K562 (cell line): ENCODE measurements around the gene MTHFR. TPM values are rescaled to one million over a fixed set of nuclear protein-coding genes. Genes with fewer than 3 reads are reported as not detected.

Source experiments
- BDP1 ChIP-seq: IDR thresholded peaks from 3 replicates; pipeline ENCODE4 v1.6.1; 2011; ENCODE audit not compliant: insufficient read length, insufficient read depth
- BRD4 ChIP-seq: fragments of 200-600 bp; sonication (generic); IDR thresholded peaks from 2 replicates; pipeline ENCODE4 v1.6.1; 2017; ENCODE audit warnings: inconsistent platforms
- CTBP1 ChIP-seq: fragments of 450-650 bp; IDR thresholded peaks from 2 replicates; pipeline ENCODE4 v1.6.1; 2016; ENCODE audit warnings: borderline replicate concordance
- DPF2 ChIP-seq: fragments of 450-650 bp; IDR thresholded peaks from 2 replicates; pipeline ENCODE4 v1.6.1; 2016
- ELK3 ChIP-seq: fragments of 450-650 bp; formaldehyde crosslinking; IDR thresholded peaks from 2 replicates; pipeline ENCODE4 v1.4.0; 2020; ENCODE audit warnings: mild to moderate bottlenecking
- EWSR1 ChIP-seq: fragments of 450-650 bp; IDR thresholded peaks from 2 replicates; pipeline ENCODE4 v1.6.1; 2018; ENCODE audit warnings: borderline replicate concordance, mild to moderate bottlenecking, low read depth, moderate library complexity; ENCODE audit not compliant: partially characterized antibody
- HMG20B ChIP-seq: fragments of 250-450 bp; sonication (Bioruptor Pico); IDR thresholded peaks from 2 replicates; pipeline ENCODE4 v1.5.0; 2021; ENCODE audit warnings: mild to moderate bottlenecking
- KLF1 ChIP-seq: fragments of 450-650 bp; IDR thresholded peaks from 2 replicates; pipeline ENCODE4 v1.6.1; 2016; ENCODE audit warnings: missing genetic modification characterization, missing compliant biosample characterization
- MAFG ChIP-seq: fragments of 450-650 bp; conservative IDR thresholded peaks from 2 replicates; pipeline ENCODE4 v1.6.1; 2016; ENCODE audit warnings: missing genetic modification characterization, missing compliant biosample characterization
- MTA2 ChIP-seq: fragments of 450-650 bp; IDR thresholded peaks from 2 replicates; pipeline ENCODE4 v1.6.1; 2016; ENCODE audit warnings: low read depth
- NFE2 ChIP-seq: IDR thresholded peaks from 2 replicates; pipeline ENCODE4 v1.6.1; 2014; ENCODE audit warnings: antibody characterized with exemption, low read depth
- NFE2L1 ChIP-seq: fragments of 450-650 bp; IDR thresholded peaks from 2 replicates; pipeline ENCODE4 v1.6.1; 2016; ENCODE audit warnings: missing genetic modification characterization, low read depth, mild to moderate bottlenecking, missing compliant biosample characterization, moderate library complexity, borderline replicate concordance
- NFRKB ChIP-seq: fragments of 450-650 bp; IDR thresholded peaks from 2 replicates; pipeline ENCODE4 v1.6.1; 2016; ENCODE audit warnings: low read depth
- NR2C2 ChIP-seq, 2 experiments: fragments of 200-800 bp in 1 of 2; sonication (Bioruptor generic) in 1 of 2; sonication (generic) in 1 of 2; formaldehyde crosslinking in 1 of 2; IDR thresholded peaks; 2 replicates each; pipeline versions ENCODE4 v1.6.1 to v1.8.0; 2016 to 2022; ENCODE audit warnings: mild to moderate bottlenecking in 1 of 2, missing compliant biosample characterization in 1 of 2, missing genetic modification characterization in 1 of 2, missing genetic modification reagents in 1 of 2
- NRF1 ChIP-seq, 2 experiments: fragments of 450-650 bp; IDR thresholded peaks in 1 of 2; conservative IDR thresholded peaks in 1 of 2; 2 replicates each; pipeline ENCODE4 v1.6.1; 2014; ENCODE audit warnings: mild to moderate bottlenecking in 2 of 2
- PRPF4 ChIP-seq: fragments of 200-400 bp; formaldehyde crosslinking; IDR thresholded peaks from one replicate; pipeline ENCODE4 v1.6.1; 2017; ENCODE audit warnings: low read length, low read depth, mild to moderate bottlenecking; ENCODE audit not compliant: insufficient read depth, poor library complexity, severe bottlenecking
- SLC30A9 ChIP-seq: fragments of 250-450 bp; sonication (Bioruptor Pico); IDR thresholded peaks from 2 replicates; pipeline ENCODE4 v1.8.0; 2022; ENCODE audit warnings: mild to moderate bottlenecking, moderate library complexity
- TFAP4 ChIP-seq: sonication (generic); formaldehyde crosslinking; IDR thresholded peaks from 2 replicates; pipeline ENCODE4 v1.8.0; 2022; ENCODE audit warnings: missing genetic modification reagents, mild to moderate bottlenecking, moderate library complexity, borderline replicate concordance
- XRCC3 ChIP-seq: fragments of 450-650 bp; IDR thresholded peaks from 2 replicates; pipeline ENCODE4 v1.6.1; 2017; ENCODE audit warnings: mild to moderate bottlenecking, moderate library complexity
- YBX1 ChIP-seq: fragments of 450-650 bp; IDR thresholded peaks from 2 replicates; pipeline ENCODE4 v1.7.1; 2016; ENCODE audit warnings: mild to moderate bottlenecking
- ZNF41 ChIP-seq: fragments of 250-450 bp; sonication (Bioruptor Pico); conservative IDR thresholded peaks from 2 replicates; pipeline ENCODE4 v1.4.0; 2020; ENCODE audit warnings: mild to moderate bottlenecking
- polyA plus RNA-seq, 8 experiments: library from polyadenylated mRNA; depleted of rRNA in 4 of 8; stranded (reverse) in 5 of 8; unstranded in 3 of 8; fragments of >200 nt; fragmentation: Nextera tagmentation in 2 of 8; fragmentation: Illumina TruSeq in 1 of 8; extraction: Ambion mirVana in 2 of 8; extraction: Trizol in 1 of 8; gene quantifications; 2 replicates each; pipeline versions ENCODE4 v1.2.1 to v1.2.3, GENCODE V29; 2011 to 2014; ENCODE audit warnings: inconsistent platforms in 1 of 8, missing spikeins in 1 of 8
- total RNA-seq, 7 experiments: library from RNA; depleted of rRNA in 6 of 7; stranded (reverse); fragments of >200 nt in 6 of 7; fragmentation: Illumina TruSeq in 2 of 7; extraction: Trizol in 2 of 7; gene quantifications; 2 replicates each; pipeline versions ENCODE4 v1.2.1 to v1.2.3, GENCODE V29; 2011 to 2021; ENCODE audit warnings: low replicate concordance in 1 of 7
- TF ChIP-seq, protein P1 (sequence below): fragments of 250-450 bp; sonication (Bioruptor Pico); IDR thresholded peaks from 2 replicates; pipeline ENCODE4 v1.9.0; 2021; ENCODE audit warnings: mild to moderate bottlenecking
- TF ChIP-seq, protein P2 (sequence below), 2 experiments: IDR thresholded peaks; 2 replicates each; pipeline ENCODE4 v1.6.1; 2012; ENCODE audit warnings: improper control_type of control experiment in 2 of 2, low read depth in 2 of 2, low read length in 2 of 2, borderline replicate concordance in 1 of 2

The MTHFR gene
- total and polyA plus RNA-seq, 9 of the 15 experiments (the other 6 are each of a cell fraction or from before 2014, with no cell fraction given): 5.0 to 104 (median 62.6) TPM

- TF ChIP-seq EWSR1: no peak
- no peak; the same call in none of the 2 replicates for TF ChIP-seq KLF1 (tag)
- no peak for TF ChIP-seq ELK3 (CRISPR knock-in tag)
- peak; percentile 92 for TF ChIP-seq MTA2
- TF ChIP-seq NR2C2 (CRISPR knock-in tag; IDR thresholded peaks at IDR 0.05): peak; percentile 45; the same call in 1 of the 2 replicates
- TF ChIP-seq NR2C2 (tag; IDR thresholded peaks at IDR 0.05): peak; percentile 94
- TF ChIP-seq MAFG (tag): peak; percentile 99
- TF ChIP-seq, protein P1, sequence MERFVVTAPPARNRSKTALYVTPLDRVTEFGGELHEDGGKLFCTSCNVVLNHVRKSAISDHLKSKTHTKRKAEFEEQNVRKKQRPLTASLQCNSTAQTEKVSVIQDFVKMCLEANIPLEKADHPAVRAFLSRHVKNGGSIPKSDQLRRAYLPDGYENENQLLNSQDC (CRISPR knock-in tag): no peak
- TF ChIP-seq CTBP1: peak; percentile 58
- TF ChIP-seq ZNF41 (CRISPR knock-in tag): no peak; the same call in 1 of the 2 replicates
- TF ChIP-seq SLC30A9 (CRISPR knock-in tag): no peak
- peak; percentile 76; the same call in 1 of the 2 replicates for TF ChIP-seq HMG20B (CRISPR knock-in tag)
- TF ChIP-seq YBX1: no peak
- peak; percentile 87 for TF ChIP-seq NFE2
- TF ChIP-seq TFAP4 (CRISPR knock-in tag): peak; percentile 79
- TF ChIP-seq PRPF4: no peak
- TF ChIP-seq BDP1: no peak
- peak; percentile 95 for TF ChIP-seq DPF2
- TF ChIP-seq NFRKB: peak; percentile 83
- peak in 1 of 2 experiments; percentile 32; a peak in 2 of 4 replicates for TF ChIP-seq NRF1 (conservative IDR thresholded peaks at IDR 0.05 in 1 of 2, IDR thresholded peaks at IDR 0.05 in 1 of 2)
- TF ChIP-seq NFE2L1 (tag): peak; percentile 54; the same call in 1 of the 2 replicates
- TF ChIP-seq BRD4: 0 out of 2 replicates have a peak, but pooled peaks have one; percentile 85
- TF ChIP-seq, protein P2, sequence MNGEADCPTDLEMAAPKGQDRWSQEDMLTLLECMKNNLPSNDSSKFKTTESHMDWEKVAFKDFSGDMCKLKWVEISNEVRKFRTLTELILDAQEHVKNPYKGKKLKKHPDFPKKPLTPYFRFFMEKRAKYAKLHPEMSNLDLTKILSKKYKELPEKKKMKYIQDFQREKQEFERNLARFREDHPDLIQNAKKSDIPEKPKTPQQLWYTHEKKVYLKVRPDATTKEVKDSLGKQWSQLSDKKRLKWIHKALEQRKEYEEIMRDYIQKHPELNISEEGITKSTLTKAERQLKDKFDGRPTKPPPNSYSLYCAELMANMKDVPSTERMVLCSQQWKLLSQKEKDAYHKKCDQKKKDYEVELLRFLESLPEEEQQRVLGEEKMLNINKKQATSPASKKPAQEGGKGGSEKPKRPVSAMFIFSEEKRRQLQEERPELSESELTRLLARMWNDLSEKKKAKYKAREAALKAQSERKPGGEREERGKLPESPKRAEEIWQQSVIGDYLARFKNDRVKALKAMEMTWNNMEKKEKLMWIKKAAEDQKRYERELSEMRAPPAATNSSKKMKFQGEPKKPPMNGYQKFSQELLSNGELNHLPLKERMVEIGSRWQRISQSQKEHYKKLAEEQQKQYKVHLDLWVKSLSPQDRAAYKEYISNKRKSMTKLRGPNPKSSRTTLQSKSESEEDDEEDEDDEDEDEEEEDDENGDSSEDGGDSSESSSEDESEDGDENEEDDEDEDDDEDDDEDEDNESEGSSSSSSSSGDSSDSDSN (IDR thresholded peaks at IDR 0.05; ENCODE audit: borderline replicate concordance in 1 of 2, low read depth in 2 of 2, low read length in 2 of 2): peak in 1 of 2 experiments; percentile 86; a peak in 1 of 4 replicates
- no peak for TF ChIP-seq XRCC3
Observed at GRCh38 chr1:11797525-11798216, 8.1 kb downstream of the MTHFR start (continued).
